Esophagus squamous epithelium (tissue), 5 donors: ENCODE data around the gene CDH8. TPM values are rescaled to one million over a fixed set of nuclear protein-coding genes. Genes with fewer than 3 reads are reported as not detected.

Experiments used
- DNase-seq: peaks from one replicate; lab custom pipeline; 2025; lab: John Stamatoyannopoulos, UW
- H3K27ac ChIP-seq, 4 donors: fragments of 200-600 bp; sonication (generic); one replicate each; pipeline ENCODE4 v1.5.1; 2016 to 2019; ENCODE audit warnings: mild to moderate bottlenecking in 1 of 4
- H3K27me3 ChIP-seq, 4 donors: fragments of 200-600 bp; sonication (generic); 1 replicate in 3 of 4; 2 replicates in 1 of 4; pipeline versions ENCODE4 v1.5.1 to v1.6.0; 2017 to 2021; ENCODE audit warnings: antibody characterized with exemption in 1 of 4
- H3K36me3 ChIP-seq, 3 donors: fragments of 200-600 bp; sonication (generic); one replicate each; pipeline ENCODE4 v1.5.1; 2016 to 2019
- H3K4me1 ChIP-seq, 3 donors: fragments of 200-600 bp; sonication (generic); one replicate each; pipeline ENCODE4 v1.5.1; 2017 to 2019
- H3K4me3 ChIP-seq, 4 donors: fragments of 200-600 bp; sonication (generic); 1 replicate in 3 of 4; 2 replicates in 1 of 4; pipeline ENCODE4 v1.5.1; 2016 to 2019; ENCODE audit warnings: mild to moderate bottlenecking in 2 of 4, moderate library complexity in 1 of 4
- H3K9me3 ChIP-seq, 3 donors: fragments of 200-600 bp; sonication (generic); one replicate each; pipeline ENCODE4 v1.5.1; 2016 to 2019
- CTCF ChIP-seq, 6 experiments: fragments of 450-650 bp in 4 of 6; fragments of 200-600 bp in 2 of 6; sonication (generic) in 2 of 6; IDR thresholded peaks; one replicate each; pipeline ENCODE4 v1.5.1; 2016 to 2019; ENCODE audit warnings: antibody characterized with exemption in 6 of 6, mild to moderate bottlenecking in 4 of 6, moderate library complexity in 4 of 6
- POLR2A ChIP-seq, 4 donors: fragments of 450-650 bp; IDR thresholded peaks; one replicate each; pipeline ENCODE4 v1.6.1; 2017; ENCODE audit warnings: antibody characterized with exemption in 4 of 4, mild to moderate bottlenecking in 4 of 4, moderate library complexity in 3 of 4
- whole genome bisulfite sequencing, 2 donors: methylation state at CpG; one replicate each; pipeline ENCODE4 v1.1.5; 2018; 5-methylcytosine and 5-hydroxymethylcytosine counted together
- intact Hi-C: fragments of 100-400 bp; cut with DNase I; formaldehyde crosslinking; loops from one replicate; pipeline ENCODE4 v1.15.0; 2022
- total RNA-seq, 4 donors: library from RNA; depleted of rRNA; stranded (reverse); fragments of >200 nt; gene quantifications; one replicate each; pipeline ENCODE4 v1.1.0, GENCODE V29; 2016
- donor health status: DM: yes; HTN: yes; CAD: no.

Gene CDH8
- total RNA-seq, 4 donors from 2014 or later: 0.27 to 1.8 (median 0.81) TPM

DNA sequence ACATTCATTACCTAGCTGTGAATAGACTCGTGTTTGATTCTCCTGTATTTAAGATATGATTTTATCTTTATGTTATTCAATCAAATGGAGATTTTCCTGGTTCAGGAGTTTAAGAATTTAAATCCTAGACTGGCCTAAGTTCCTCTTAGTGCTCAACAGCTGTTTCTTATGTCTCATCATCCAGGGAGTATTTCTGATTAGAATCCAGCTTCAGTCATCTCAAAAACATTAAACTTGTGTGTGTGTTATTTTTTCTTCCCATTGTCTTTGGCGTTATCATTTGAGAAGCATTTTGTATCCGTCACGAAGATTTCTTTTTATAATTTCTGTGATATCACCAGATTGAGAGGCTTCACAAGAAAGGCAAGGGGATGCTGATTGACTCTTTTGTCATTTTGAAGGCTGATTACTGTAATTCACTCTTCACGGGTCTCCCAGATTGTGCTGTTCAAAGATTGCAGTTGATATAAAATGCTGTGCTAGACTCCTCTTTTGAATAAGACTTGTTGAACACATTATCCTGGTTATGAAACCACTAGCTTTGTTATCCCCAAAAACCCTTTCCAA is 204.8 kb downstream of the CDH8 start:
- intact Hi-C loops: no loop called here
- no peaks in the 10 kb centered on the region for H3K27me3 ChIP-seq
- no peaks in the 10 kb centered on the region for H3K4me1 ChIP-seq
- 64 to 74% methylated on average over 5 of the region's 5 CpGs for WGBS, 2 donors
- TF ChIP-seq POLR2A (IDR thresholded peaks at IDR 0.05) (no peak), CTCF (IDR thresholded peaks at IDR 0.05) (no peak)
- DNase-seq: no peak
- no peaks in the 10 kb centered on the region for H3K36me3 ChIP-seq
- H3K4me3 ChIP-seq: no peak overlapping the region
- no peak overlapping the region for H3K27ac ChIP-seq
- no peaks in the 10 kb centered on the region for H3K9me3 ChIP-seq

DNA sequence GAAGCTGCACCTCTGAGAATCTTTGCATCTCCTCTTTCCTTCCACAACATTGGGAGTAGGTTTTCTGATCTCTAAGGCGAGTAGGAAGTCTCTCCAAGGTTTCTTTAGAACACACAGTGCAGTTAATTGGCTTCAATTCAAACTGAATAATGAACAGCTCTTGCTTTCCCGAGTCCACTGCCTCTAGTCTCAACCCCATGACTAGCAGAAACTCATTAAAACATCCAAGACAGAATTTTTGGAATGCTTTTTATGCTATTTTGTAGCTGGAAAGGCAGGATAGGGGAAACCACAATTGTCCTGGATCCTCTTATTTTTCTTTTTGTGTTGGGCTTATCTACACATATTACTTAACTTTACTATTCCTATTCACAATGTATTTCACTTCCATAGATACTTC is 206.6 kb downstream of the CDH8 start:
- no peak overlapping the region for H3K27ac ChIP-seq
- H3K4me1 ChIP-seq: no peaks in the 10 kb centered on the region
- intact Hi-C loops: no loop called here
- H3K36me3 ChIP-seq: no peaks in the 10 kb centered on the region
- TF ChIP-seq CTCF (IDR thresholded peaks at IDR 0.05) (no peak), POLR2A (IDR thresholded peaks at IDR 0.05) (no peak)
- WGBS, 2 donors: 20 to 32% methylated on average over 2 of the region's 2 CpGs
- no peak for DNase-seq
- H3K4me3 ChIP-seq: no peak overlapping the region
- no peaks in the 10 kb centered on the region for H3K9me3 ChIP-seq
- H3K27me3 ChIP-seq: no peaks in the 10 kb centered on the region

DNA sequence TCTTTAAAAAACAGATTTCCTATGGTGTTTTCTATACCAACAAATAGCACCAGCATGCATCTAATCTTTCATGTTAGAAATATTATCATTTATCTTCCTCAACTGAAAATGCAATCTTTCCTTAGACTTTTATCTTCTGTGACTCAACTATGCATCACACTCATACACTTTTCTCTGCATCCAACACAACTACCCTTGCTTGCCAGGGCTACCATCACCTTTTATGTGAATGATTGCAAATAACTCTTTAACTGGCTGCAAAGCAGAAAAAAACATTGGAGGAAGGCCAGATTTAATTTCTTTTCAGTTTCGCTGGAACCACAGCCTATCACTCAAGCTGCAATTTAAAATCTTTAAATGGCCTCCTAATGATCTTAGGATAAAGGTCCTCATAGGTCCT is 212.9 kb downstream of the CDH8 start:
- TF ChIP-seq CTCF (IDR thresholded peaks at IDR 0.05): no peak
- TF ChIP-seq POLR2A (IDR thresholded peaks at IDR 0.05): no peak
- DNase-seq: no peak
- no peaks in the 10 kb centered on the region for H3K27me3 ChIP-seq
- H3K36me3 ChIP-seq: no peaks in the 10 kb centered on the region
- 69 to 88% methylated on average over 1 of the region's 1 CpG for WGBS, 2 donors
- no peaks in the 10 kb centered on the region for H3K9me3 ChIP-seq
- no peak overlapping the region for H3K27ac ChIP-seq
- no peak overlapping the region for H3K4me3 ChIP-seq
- no peaks in the 10 kb centered on the region for H3K4me1 ChIP-seq
- intact Hi-C loops: no loop called here

DNA sequence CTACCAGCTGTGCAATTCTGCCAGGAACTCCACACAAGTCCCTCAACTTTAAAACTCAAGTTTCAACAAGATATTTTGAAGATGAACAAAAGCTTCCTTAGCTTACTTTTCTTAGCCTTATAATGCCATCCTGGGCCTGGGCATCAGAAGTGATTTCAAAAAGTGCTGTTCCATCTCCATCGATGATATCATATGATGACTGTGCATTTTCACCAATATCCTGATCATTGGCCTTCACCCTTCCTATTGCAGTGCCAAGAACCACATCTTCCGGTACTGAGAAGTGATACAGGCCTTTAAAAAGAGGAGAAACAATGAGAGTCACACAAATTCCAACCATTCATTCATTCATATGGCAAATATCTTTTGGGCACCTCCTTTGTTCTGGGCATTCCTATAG is 215.4 kb downstream of the CDH8 start:
- Histone ChIP-seq H3K4me3 (no peak overlapping the region), H3K27ac (no peak overlapping the region), H3K36me3 (no peaks in the 10 kb centered on the region), H3K4me1 (no peaks in the 10 kb centered on the region), H3K9me3 (no peaks in the 10 kb centered on the region), H3K27me3 (no peaks in the 10 kb centered on the region)
- 74 to 76% methylated on average over 2 of the region's 2 CpGs for WGBS, 2 donors
- TF ChIP-seq CTCF (IDR thresholded peaks at IDR 0.05): no peak
- no peak for TF ChIP-seq POLR2A (IDR thresholded peaks at IDR 0.05)
- DNase-seq: no peak
- intact Hi-C loops: no loop called here

DNA sequence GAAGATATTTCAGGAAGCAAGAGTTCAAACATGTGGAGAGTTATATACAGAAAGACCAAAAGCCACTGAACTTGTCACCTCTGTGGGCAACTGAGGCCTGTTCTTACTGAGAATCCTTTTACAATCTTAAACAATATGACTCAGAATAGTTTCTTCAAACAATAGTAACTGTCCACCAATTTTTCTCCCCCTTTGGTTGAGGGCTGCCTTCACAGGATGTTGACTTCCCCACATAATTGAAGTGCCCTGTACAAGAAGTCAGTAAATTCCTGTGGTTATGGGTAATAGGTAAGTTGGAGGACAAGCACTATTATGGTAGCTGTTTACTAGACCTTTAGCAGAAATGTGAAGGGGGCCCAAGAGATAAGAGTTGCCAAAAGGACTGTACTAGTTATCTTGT is 215.8 kb downstream of the CDH8 start:
- intact Hi-C loops: no loop called here
- no peaks in the 10 kb centered on the region for H3K9me3 ChIP-seq
- DNase-seq: no peak
- no peaks in the 10 kb centered on the region for H3K4me1 ChIP-seq
- no peaks in the 10 kb centered on the region for H3K36me3 ChIP-seq
- no peak overlapping the region for H3K4me3 ChIP-seq
- H3K27me3 ChIP-seq: no peaks in the 10 kb centered on the region
- TF ChIP-seq CTCF (IDR thresholded peaks at IDR 0.05) (no peak), POLR2A (IDR thresholded peaks at IDR 0.05) (no peak)
- no peak overlapping the region for H3K27ac ChIP-seq
